ENCODE results near the gene TOMM5.

TOMM5 gene

GRCh38 chr9:37626708-37627292 lies 34.4 kb upstream of the TOMM5 start:
- DNase-seq (ENCODE audit: insufficient read length, low spot score) = no peak
- no peak for FAIRE-seq
- TF ChIP-seq POU2F2 (IDR thresholded peaks at IDR 0.05; ENCODE audit: low read depth, low read length) (no peak), PAX5 (IDR thresholded peaks at IDR 0.05; ENCODE audit: insufficient read depth, low read length, severe bottlenecking) (no peak), SPI1 (IDR thresholded peaks at IDR 0.05; ENCODE audit: low read depth, low read length) (no peak), TAF1 (IDR thresholded peaks at IDR 0.05; ENCODE audit: low read depth, low read length) (no peak), POLR2A (IDR thresholded peaks at IDR 0.05; ENCODE audit: low read depth, low read length) (no peak), POLR2AphosphoS5 (IDR thresholded peaks at IDR 0.05; ENCODE audit: low read depth, low read length) (no peak)

GRCh38 chr9:37625758-37626147 lies 33.4 kb upstream of the TOMM5 start:
- no peak for TF ChIP-seq POU2F2 (IDR thresholded peaks at IDR 0.05; ENCODE audit: low read depth, low read length)
- TF ChIP-seq TAF1 (IDR thresholded peaks at IDR 0.05; ENCODE audit: low read depth, low read length) = no peak
- no peak for TF ChIP-seq PAX5 (IDR thresholded peaks at IDR 0.05; ENCODE audit: insufficient read depth, low read length, severe bottlenecking)
- TF ChIP-seq SPI1 (IDR thresholded peaks at IDR 0.05; ENCODE audit: low read depth, low read length) = no peak
- FAIRE-seq (no peak), DNase-seq (ENCODE audit: insufficient read length, low spot score) (no peak)

- TF ChIP-seq TAF1 (IDR thresholded peaks at IDR 0.05; ENCODE audit: low read depth, low read length) = no peak
- no peak for TF ChIP-seq POU2F2 (IDR thresholded peaks at IDR 0.05; ENCODE audit: low read depth, low read length)
- no peak for TF ChIP-seq POLR2AphosphoS5 (IDR thresholded peaks at IDR 0.05; ENCODE audit: low read depth, low read length)
- no peak for FAIRE-seq
Measured at GRCh38 chr9:37625036-37625757, 32.8 kb upstream of the TOMM5 start.

GRCh38 chr9:37624073-37624472 lies 31.7 kb upstream of the TOMM5 start:
- no peak for DNase-seq (ENCODE audit: insufficient read length, low spot score)
- no peak for FAIRE-seq
- TF ChIP-seq TAF1 (IDR thresholded peaks at IDR 0.05; ENCODE audit: low read depth, low read length) (no peak), PAX5 (IDR thresholded peaks at IDR 0.05; ENCODE audit: insufficient read depth, low read length, severe bottlenecking) (no peak), POU2F2 (IDR thresholded peaks at IDR 0.05; ENCODE audit: low read depth, low read length) (no peak), SPI1 (IDR thresholded peaks at IDR 0.05; ENCODE audit: low read depth, low read length) (no peak), POLR2AphosphoS5 (IDR thresholded peaks at IDR 0.05; ENCODE audit: low read depth, low read length) (no peak), POLR2A (IDR thresholded peaks at IDR 0.05; ENCODE audit: low read depth, low read length) (no peak)

More at GRCh38 chr9:37625036-37625757, 32.8 kb upstream of the TOMM5 start:
- DNase-seq (ENCODE audit: insufficient read length, low spot score) = no peak

GRCh38 chr9:37623267-37623666 lies 30.9 kb upstream of the TOMM5 start:
- DNase-seq (ENCODE audit: insufficient read length, low spot score) (no peak), FAIRE-seq (no peak)

GRCh38 chr9:37622462-37622861 lies 30.1 kb upstream of the TOMM5 start:
- no peak for FAIRE-seq
- no peak for DNase-seq (ENCODE audit: insufficient read length, low spot score)
- no peak for TF ChIP-seq PAX5 (IDR thresholded peaks at IDR 0.05; ENCODE audit: insufficient read depth, low read length, severe bottlenecking)
- no peak for TF ChIP-seq POLR2A (IDR thresholded peaks at IDR 0.05; ENCODE audit: low read depth, low read length)
- TF ChIP-seq POLR2AphosphoS5 (IDR thresholded peaks at IDR 0.05; ENCODE audit: low read depth, low read length) = no peak
- TF ChIP-seq POU2F2 (IDR thresholded peaks at IDR 0.05; ENCODE audit: low read depth, low read length) = no peak
- TF ChIP-seq TAF1 (IDR thresholded peaks at IDR 0.05; ENCODE audit: low read depth, low read length) = no peak

More at GRCh38 chr9:37623267-37623666, 30.9 kb upstream of the TOMM5 start:
- TF ChIP-seq SPI1 (IDR thresholded peaks at IDR 0.05; ENCODE audit: low read depth, low read length) (no peak), POU2F2 (IDR thresholded peaks at IDR 0.05; ENCODE audit: low read depth, low read length) (no peak), TAF1 (IDR thresholded peaks at IDR 0.05; ENCODE audit: low read depth, low read length) (no peak), PAX5 (IDR thresholded peaks at IDR 0.05; ENCODE audit: insufficient read depth, low read length, severe bottlenecking) (no peak), POLR2AphosphoS5 (IDR thresholded peaks at IDR 0.05; ENCODE audit: low read depth, low read length) (no peak), POLR2A (IDR thresholded peaks at IDR 0.05; ENCODE audit: low read depth, low read length) (no peak)

GRCh38 chr9:37621273-37622121 lies 29.1 kb upstream of the TOMM5 start:
- no peak for FAIRE-seq
- no peak for DNase-seq (ENCODE audit: insufficient read length, low spot score)
- no peak for TF ChIP-seq TAF1 (IDR thresholded peaks at IDR 0.05; ENCODE audit: low read depth, low read length)
- TF ChIP-seq POLR2A (IDR thresholded peaks at IDR 0.05; ENCODE audit: low read depth, low read length) = no peak
- TF ChIP-seq PAX5 (IDR thresholded peaks at IDR 0.05; ENCODE audit: insufficient read depth, low read length, severe bottlenecking) = no peak
- TF ChIP-seq SPI1 (IDR thresholded peaks at IDR 0.05; ENCODE audit: low read depth, low read length) = no peak
- TF ChIP-seq POLR2AphosphoS5 (IDR thresholded peaks at IDR 0.05; ENCODE audit: low read depth, low read length) = no peak
- TF ChIP-seq POU2F2 (IDR thresholded peaks at IDR 0.05; ENCODE audit: low read depth, low read length) = no peak

GRCh38 chr9:37620396-37620795 lies 28.0 kb upstream of the TOMM5 start:
- DNase-seq (ENCODE audit: insufficient read length, low spot score) (no peak), FAIRE-seq (no peak)
- no peak for TF ChIP-seq POLR2AphosphoS5 (IDR thresholded peaks at IDR 0.05; ENCODE audit: low read depth, low read length)
- no peak for TF ChIP-seq SPI1 (IDR thresholded peaks at IDR 0.05; ENCODE audit: low read depth, low read length)
- TF ChIP-seq POLR2A (IDR thresholded peaks at IDR 0.05; ENCODE audit: low read depth, low read length) = no peak
- TF ChIP-seq POU2F2 (IDR thresholded peaks at IDR 0.05; ENCODE audit: low read depth, low read length) = no peak
- TF ChIP-seq PAX5 (IDR thresholded peaks at IDR 0.05; ENCODE audit: insufficient read depth, low read length, severe bottlenecking) = no peak
- TF ChIP-seq TAF1 (IDR thresholded peaks at IDR 0.05; ENCODE audit: low read depth, low read length) = no peak

- no peak for FAIRE-seq
- TF ChIP-seq SPI1 (IDR thresholded peaks at IDR 0.05; ENCODE audit: low read depth, low read length) (no peak), POLR2AphosphoS5 (IDR thresholded peaks at IDR 0.05; ENCODE audit: low read depth, low read length) (no peak), PAX5 (IDR thresholded peaks at IDR 0.05; ENCODE audit: insufficient read depth, low read length, severe bottlenecking) (no peak), POLR2A (IDR thresholded peaks at IDR 0.05; ENCODE audit: low read depth, low read length) (no peak), TAF1 (IDR thresholded peaks at IDR 0.05; ENCODE audit: low read depth, low read length) (no peak), POU2F2 (IDR thresholded peaks at IDR 0.05; ENCODE audit: low read depth, low read length) (no peak)
Measured at GRCh38 chr9:37619806-37620205, 27.4 kb upstream of the TOMM5 start.

More at GRCh38 chr9:37619806-37620205, 27.4 kb upstream of the TOMM5 start:
- DNase-seq (ENCODE audit: insufficient read length, low spot score) = no peak
